ENCODE data around the gene ZNF629.

ZNF629 gene

GRCh38 chr16:30784215-30784614, 2.8 kb downstream of the ZNF629 start:
- TF ChIP-seq CTCF (IDR thresholded peaks at IDR 0.05; ENCODE audit: insufficient read depth, low read depth, low read length, missing control alignments), result no peak
- no peak overlapping the region for H3K4me3 ChIP-seq (ENCODE audit: low read length)
- no peak for DNase-seq (ENCODE audit: low read depth)

- no peak for TF ChIP-seq CTCF (IDR thresholded peaks at IDR 0.05; ENCODE audit: insufficient read depth, low read depth, low read length, missing control alignments)
- no peak overlapping the region for H3K4me3 ChIP-seq (ENCODE audit: low read length)
- DNase-seq (ENCODE audit: low read depth), result no peak
Measured at GRCh38 chr16:30783280-30784109, 3.5 kb downstream of the ZNF629 start.

GRCh38 chr16:30782486-30783279, 4.3 kb downstream of the ZNF629 start:
- no peak for TF ChIP-seq CTCF (IDR thresholded peaks at IDR 0.05; ENCODE audit: insufficient read depth, low read depth, low read length, missing control alignments)
- DNase-seq (ENCODE audit: low read depth), result no peak
- no peak overlapping the region for H3K4me3 ChIP-seq (ENCODE audit: low read length)

- no peak for TF ChIP-seq CTCF (IDR thresholded peaks at IDR 0.05; ENCODE audit: insufficient read depth, low read depth, low read length, missing control alignments)
- no peak for DNase-seq (ENCODE audit: low read depth)
- H3K4me3 ChIP-seq (ENCODE audit: low read length), result no peak overlapping the region
Measured at GRCh38 chr16:30780549-30780948, 6.5 kb downstream of the ZNF629 start.

- H3K4me3 ChIP-seq (ENCODE audit: low read length), result no peak overlapping the region
- DNase-seq (ENCODE audit: low read depth), result no peak
- no peak for TF ChIP-seq CTCF (IDR thresholded peaks at IDR 0.05; ENCODE audit: insufficient read depth, low read depth, low read length, missing control alignments)
Measured at GRCh38 chr16:30780021-30780420, 7.0 kb downstream of the ZNF629 start.

GRCh38 chr16:30779596-30779995, 7.4 kb downstream of the ZNF629 start:
- no peak overlapping the region for H3K4me3 ChIP-seq (ENCODE audit: low read length)
- TF ChIP-seq CTCF (IDR thresholded peaks at IDR 0.05; ENCODE audit: insufficient read depth, low read depth, low read length, missing control alignments), result no peak
- no peak for DNase-seq (ENCODE audit: low read depth)

Measured in epithelial cell of esophagus (primary cell).